Fibroblast of pulmonary artery (primary cell): ENCODE results near the gene GSX2.

Experiments
- DNase-seq: peaks from one replicate; pipeline ENCODE4 v3.0.0-alpha.2; 2010; ENCODE audit warnings: low read depth
- H3K4me3 ChIP-seq: replicated peaks from 2 replicates; pipeline ENCODE4 v1.5.1; 2011; ENCODE audit warnings: low read depth, mild to moderate bottlenecking, control low read depth, low read length, moderate library complexity
- CTCF ChIP-seq: IDR thresholded peaks from 2 replicates; pipeline ENCODE4 v1.5.1; 2011; ENCODE audit warnings: mild to moderate bottlenecking, control low read depth, low read length, inconsistent platforms; ENCODE audit errors: missing control alignments

GSX2 gene

GRCh38 chr4:54074381-54074780 is 25.6 kb upstream of the GSX2 start:
- DNase-seq: no peak
- H3K4me3 ChIP-seq: no peak overlapping the region
- no peak for TF ChIP-seq CTCF

- TF ChIP-seq CTCF: no peak
- no peak for DNase-seq
- H3K4me3 ChIP-seq: no peak overlapping the region
Observed at GRCh38 chr4:54076673-54077072, 23.3 kb upstream of the GSX2 start.

GRCh38 chr4:54077812-54078211 is 22.2 kb upstream of the GSX2 start:
- H3K4me3 ChIP-seq: no peak overlapping the region
- peak; percentile 39 for DNase-seq
- TF ChIP-seq CTCF: no peak

GRCh38 chr4:54082168-54082567 is 17.8 kb upstream of the GSX2 start:
- TF ChIP-seq CTCF: no peak
- H3K4me3 ChIP-seq: no peak overlapping the region
- DNase-seq: peak; percentile 99

- TF ChIP-seq CTCF: no peak
- no peak overlapping the region for H3K4me3 ChIP-seq
- peak; percentile 91 for DNase-seq
Observed at GRCh38 chr4:54085284-54085683, 14.7 kb upstream of the GSX2 start.

GRCh38 chr4:54089875-54090274 is 10.1 kb upstream of the GSX2 start:
- no peak overlapping the region for H3K4me3 ChIP-seq
- DNase-seq: no peak
- no peak for TF ChIP-seq CTCF

- no peak overlapping the region for H3K4me3 ChIP-seq
- no peak for DNase-seq
- TF ChIP-seq CTCF: no peak
Observed at GRCh38 chr4:54090404-54090803, 9.6 kb upstream of the GSX2 start.
